NCI-H1694 (cell line): ENCODE measurements around the gene TLE7.

ENCODE experiments used
- DNase-seq: peaks from one replicate; lab custom pipeline; 2025; lab: John Stamatoyannopoulos, UW

Gene TLE7

DNA sequence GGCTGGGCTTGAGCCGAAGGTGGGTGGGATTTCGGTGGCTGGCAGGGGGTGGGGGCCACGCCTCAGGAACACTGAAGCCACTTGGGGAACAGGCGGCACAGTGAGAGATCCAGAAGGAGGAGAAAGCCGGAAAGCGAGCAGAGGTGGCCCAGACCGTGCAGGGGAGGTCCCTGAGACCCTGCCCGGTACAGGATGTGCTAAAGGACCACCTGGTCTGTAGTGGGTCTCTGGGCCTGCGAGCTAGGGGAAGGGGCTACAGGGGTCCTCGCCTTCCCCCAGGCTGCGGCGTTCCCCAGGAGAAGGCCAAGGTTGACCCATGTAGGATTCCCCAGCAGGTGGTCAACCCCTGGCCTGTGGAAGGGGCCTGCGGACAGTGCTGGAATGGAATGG is at the start of gene TLE7:
TSS of gene TLE7 (minus strand) at position 4 of the 390 bp plus-strand sequence. CDS start 8,730 bp downstream, outside the sequence.
- DNase-seq, result no peak

DNA sequence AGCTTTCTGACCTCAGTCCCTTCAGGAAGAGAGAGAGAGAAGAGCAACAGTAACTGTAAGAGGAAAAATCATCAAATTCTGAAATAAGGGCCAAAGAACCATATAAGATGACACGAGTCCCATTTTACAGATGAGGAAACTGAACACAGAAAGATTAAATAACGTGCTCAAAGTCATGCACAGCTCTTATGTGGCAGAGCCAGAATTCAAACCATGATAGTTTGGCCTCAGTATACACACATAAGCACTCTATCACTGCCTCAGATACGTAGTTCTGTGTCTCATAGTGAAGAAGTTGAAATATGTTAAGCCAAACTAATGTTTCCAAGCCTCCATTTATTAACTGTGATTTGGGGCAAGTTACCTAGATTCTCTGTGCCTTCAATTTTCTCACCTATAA is 49.2 kb upstream of the TLE7 start:
- no peak for DNase-seq

DNA sequence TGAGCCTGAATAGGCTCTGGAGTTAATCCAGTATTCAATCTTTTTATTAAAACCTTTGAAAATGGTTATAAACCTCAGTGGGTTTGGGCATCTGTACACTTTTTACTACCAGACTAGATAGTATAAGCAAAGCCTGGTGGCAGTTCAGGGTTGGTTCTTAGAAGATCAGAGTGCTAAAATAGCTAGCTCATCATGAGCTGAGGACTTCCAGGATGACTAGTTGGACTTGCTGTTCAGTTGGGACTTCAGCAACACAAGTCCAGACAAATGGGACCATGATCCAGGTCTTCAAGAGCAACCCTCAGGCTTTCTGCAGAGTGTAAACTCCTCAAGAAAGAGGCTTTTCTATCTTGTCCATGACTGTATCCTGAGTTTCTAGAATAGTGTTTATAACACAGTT is 48.5 kb upstream of the TLE7 start:
- no peak for DNase-seq

DNA sequence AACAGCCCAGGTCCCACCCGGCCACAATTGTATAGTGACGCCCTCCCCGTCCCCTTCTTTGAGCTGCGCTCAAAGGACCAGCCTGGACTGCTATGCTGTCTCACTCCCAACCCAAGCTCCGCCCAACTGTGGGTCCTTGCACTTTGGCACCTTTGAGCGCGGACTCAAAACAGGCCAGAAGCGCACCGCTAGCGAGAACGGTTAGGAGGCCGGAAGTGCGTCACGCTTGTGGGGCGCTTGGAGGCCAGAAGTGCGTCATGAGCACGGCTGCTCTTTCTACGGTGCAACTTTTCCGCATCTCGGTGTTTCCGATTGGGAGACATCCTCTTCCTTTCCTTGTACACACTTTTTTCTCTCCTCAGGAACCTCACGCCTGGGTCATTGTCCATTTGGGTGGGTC is 47.3 kb upstream of the TLE7 start, which contains the start of gene ZNF19:
TSS of gene ZNF19 (minus strand) at position 203 of the 400 bp plus-strand sequence. CDS start 7,210 bp downstream, outside the sequence.
- DNase-seq, result no peak

DNA sequence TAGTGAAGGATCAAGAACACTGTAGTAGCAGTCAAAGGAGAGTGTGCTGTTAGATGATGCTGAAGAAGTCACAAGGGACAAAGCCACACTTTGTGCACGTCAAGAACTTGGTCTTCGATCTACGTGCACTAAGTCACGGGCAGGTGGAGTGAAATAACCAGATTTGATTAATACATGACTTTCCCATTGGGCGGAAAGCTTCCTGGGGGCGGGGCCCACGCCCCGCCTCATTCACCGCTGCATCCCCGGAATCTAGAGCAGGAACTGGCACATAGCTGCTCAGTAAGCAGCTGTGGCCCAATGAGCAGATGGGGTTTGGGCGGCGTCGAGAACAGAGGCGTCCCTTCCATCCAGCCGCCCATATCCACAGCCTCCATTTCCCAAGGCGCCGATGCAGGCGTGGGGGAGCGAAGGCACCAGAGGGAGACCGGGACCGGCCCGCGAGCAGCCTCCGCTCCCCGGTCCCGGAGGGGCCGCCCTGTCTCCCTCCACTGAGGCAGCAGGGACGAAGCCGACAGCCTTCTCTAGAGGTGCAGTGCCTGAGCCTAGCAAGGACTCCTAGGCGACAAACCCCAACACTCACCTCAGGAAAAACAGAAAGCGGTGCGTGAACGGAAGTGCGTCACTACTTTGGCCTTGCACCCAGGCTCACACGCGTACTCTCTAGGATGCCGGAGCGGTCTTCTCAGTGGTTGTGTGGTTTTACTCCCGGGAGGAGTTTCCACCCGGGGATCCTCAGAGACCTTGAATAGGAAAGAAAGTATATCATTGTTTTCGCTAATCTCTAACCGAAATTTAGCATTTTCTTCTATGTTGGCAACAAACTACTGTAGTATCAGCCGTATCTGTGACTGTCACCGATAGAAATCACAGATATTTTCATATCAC is 42.4 kb upstream of the TLE7 start:
- peak; percentile 80 for DNase-seq

DNA sequence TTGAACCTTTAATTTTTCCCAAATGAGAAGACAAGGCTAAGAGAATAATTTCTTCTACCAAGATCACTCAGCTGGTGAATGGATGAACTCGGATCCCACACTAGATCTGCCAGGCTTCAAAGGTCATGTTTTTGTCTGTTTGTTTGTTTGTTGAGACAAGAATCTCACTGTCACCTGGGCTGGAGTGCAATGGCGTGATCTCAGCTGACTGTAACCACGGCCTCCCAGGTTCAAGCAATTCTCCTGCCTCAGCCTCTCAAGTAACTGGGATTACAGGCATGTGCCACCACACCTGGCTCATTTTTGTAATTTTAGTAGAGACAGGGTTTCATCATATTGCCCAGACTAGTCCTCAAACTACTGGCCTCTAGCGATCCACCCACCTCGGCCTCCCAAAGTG is 40.7 kb upstream of the TLE7 start:
- no peak for DNase-seq

DNA sequence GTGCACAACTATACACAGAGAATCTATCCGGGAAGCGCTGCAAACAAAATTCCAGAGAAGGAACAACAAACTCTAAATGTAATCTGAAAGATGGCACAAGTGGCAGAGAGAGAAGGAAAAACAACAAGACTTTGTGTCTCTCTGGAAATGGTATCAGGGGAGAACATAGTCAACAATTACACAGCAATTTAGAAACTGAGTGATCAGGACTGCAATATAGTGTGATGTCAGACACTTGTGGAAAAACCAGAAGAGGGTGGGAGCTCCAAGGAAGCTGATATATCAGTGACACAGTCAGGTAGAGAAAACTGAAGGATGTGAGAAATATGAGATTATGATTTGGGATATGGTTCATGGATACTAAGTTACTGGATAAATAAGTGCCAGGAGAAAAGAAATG is 39.1 kb upstream of the TLE7 start:
- DNase-seq, result no peak

DNA sequence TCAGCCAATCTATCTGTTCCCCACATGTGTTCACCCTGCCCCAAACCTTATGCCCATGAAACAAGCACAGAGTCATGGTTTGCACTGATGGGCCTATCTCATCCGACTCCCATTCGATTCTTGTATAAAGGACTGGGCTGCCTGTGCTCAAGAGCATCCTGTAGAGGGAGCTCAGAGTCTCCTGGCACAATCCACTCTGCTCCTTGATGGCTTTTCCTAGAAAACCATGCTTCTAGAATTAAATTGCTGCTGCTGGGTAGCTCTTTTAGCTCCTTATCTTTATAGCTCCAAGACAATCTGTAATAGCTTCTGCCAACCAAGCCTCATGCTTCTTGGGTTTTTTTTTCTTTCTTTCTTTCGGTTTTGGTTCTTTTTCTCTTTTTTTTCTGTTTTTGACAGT is 37.6 kb upstream of the TLE7 start:
- peak; percentile 11 for DNase-seq

DNA sequence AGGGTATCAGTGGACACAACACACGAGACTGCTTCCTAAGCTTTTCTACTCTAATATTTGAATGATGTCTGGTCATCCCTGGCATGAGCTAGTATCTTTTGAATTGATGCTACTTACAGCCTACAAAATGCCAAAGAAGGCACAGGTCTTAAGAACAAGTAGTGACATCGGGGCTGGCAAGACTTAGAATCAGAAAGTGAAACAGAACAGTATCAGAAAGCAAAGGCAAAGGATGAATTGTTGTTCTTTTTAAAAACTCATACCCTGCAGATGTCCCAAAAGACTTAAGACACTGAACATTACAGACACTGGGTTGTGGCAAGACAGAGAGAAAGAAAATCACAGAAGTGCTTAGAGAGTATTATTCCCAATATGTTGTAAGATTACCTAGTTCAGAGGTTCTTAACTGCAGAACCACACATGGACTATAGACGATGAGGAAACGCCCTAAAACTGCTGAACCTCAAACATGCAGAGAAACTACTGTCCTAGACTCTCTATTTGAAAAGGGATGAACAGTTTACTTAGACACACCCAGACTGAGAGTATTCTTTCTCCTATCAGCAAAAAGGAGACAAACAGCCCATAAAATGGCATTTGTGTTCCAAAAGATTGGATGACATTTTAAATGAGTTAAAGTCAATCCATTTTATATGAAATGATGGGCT is 34.7 kb upstream of the TLE7 start:
- DNase-seq, result no peak

DNA sequence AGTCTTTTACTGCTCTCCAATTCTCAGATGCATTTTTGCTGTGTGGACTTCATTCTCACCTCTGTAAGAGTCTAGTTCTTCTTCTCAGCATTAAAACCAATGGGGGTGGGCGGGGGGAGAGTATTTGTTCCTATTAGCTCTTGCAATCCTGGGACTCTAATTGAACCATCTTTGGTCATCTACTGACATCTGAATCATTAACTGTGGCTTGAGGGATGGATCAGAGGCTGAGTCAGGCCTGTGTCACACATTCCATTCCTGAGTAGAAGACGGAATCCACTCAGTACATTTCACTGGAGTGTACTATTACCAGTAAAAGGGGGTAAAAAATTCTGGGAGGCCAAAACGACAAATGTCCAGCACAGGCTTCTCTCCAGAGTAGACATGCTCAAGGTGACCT is 33.0 kb upstream of the TLE7 start:
- no peak for DNase-seq

DNA sequence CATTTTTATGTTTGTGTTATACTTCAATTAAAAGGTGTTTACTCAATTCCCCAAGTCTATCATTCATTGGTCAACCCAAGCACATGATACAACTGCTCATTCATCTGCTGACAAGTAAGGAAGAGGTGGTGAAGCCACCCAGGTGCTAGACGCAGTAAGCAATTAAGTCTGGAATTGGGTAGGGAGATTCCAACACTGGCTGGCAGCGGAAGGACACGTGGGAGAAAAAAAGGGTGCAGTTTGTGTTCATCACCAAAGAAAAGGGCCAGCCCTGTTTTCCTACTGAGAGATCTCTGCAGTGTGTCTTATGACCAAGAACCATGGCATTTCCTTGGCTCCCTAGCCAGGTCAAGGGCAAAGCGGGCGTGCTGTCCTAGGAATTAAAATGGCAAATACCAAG is 32.0 kb upstream of the TLE7 start:
- no peak for DNase-seq

DNA sequence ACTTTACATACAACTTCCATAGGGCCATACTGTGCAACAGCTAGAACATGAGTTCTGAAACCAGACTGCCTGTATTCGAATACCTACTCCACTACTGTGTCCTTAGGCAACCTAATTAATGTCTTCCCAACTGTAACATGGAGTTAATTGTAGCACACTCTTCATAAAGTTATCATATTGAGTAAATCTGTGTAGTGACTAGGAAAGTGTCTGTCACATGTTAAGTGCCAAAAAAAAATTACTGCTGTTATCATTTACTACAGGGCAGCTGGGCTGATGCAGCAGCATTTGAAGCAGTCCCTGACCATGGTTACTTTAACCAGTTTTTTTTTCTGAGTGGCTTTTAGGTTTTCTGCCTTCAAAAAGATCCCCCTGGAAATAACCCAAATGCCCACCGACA is 31.1 kb upstream of the TLE7 start:
- no peak for DNase-seq

DNA sequence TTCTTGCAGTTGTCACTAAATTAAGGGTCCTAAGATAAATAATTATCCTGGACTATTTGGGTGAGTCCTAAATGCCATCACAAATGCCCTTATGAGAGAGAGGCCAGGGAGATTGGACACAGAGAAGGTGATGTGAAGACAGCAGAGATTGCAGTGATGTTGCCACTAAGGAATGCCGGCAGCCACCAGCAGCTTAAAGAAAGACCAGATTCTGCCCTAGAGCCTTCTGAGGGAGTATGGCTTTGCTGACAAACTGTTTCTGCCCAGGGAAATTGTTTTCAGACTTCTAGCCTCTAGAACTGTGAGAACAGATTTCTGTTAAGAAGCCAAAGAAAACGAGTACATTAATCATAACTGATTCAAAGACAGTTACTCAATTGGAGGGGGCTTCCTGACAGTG is 30.2 kb upstream of the TLE7 start:
- no peak for DNase-seq

DNA sequence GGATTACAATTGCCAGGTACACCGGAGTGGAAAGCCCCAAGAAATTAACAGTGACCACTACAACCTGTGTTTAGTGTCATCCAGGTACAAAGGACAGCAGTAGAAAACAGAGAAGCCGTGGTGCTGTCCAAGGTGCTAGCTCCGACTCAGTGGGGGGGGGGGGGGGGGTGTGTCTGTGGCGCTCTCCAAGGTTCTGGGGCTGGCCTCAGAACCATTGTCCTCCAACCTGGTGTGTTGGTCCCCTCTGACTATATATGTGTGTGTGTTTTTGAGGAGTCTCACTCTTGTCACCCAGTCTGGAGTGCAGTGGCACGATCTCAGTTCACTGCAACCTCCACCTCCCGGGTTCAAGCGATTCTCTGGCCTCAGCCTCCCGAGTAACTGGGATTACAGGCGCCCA is 26.0 kb upstream of the TLE7 start:
- DNase-seq, result no peak

DNA sequence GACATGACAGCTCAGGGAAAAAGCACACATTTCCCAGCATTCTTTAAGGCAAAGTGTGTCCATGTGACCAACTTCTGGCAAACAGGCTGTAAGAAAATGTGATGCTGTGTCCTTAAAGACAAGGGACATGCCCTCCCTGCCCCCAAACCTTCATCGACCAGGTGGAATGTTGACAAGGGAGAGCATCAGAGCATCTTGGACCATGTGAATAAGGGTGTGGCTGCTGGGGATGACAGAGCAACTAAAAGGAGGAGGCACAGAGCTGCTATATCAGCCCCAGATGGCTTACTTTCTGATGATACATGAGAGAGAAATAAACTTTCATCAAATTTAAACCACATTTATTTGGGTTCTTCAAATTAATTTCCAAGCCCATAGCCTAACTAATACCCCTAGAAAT is 22.4 kb upstream of the TLE7 start:
- no peak for DNase-seq

DNA sequence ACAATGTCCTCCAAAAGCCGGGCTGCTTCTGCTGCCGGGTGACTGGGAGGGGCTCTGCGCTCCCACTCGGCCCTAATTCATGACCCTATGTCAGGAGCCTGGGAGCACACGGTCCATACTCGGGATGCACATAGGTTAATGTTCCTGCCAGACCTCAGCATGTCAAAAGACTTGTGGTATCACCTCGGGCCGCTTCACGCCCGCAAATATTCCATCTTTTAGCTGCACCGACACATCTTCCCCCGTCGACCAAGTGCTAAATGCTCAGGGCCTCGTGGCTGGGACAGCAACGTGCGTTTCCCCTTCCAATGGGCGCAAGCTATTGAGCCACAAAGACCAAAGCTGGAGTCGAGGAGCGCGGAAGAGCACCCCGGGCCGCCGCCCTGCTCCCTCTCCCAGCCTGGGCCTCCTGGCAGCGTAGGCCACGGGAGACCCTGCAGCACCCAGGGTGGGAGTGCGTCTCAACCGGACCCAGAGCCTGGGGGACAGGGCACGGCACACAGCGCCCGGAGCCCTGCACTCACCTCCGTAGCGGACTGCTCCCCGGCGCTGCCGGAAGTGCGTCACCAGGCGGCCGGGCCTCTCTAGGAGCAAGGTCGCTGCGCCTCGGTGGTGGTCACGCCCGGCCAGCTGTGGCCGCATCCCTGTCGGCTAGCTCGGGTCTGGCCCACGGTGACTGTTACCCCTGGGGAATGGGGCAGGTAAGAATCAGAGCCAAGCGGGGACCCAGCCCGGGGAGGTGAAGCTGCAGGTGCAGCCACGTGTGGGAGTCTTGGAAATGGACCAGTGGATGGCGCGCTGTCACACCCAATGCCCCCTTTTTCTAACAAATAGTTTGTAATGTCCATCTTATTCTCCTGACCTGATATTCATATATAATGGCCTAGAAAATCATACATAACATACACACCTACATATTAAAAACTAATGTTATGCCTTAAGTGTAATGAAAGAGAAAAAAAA is 20.1 kb upstream of the TLE7 start, which contains the start of gene ZNF23:
TSS of gene ZNF23 (minus strand) at position 562 of the 963 bp plus-strand sequence. CDS start 5,451 bp downstream, outside the sequence.
- DNase-seq, result peak; percentile 30

DNA sequence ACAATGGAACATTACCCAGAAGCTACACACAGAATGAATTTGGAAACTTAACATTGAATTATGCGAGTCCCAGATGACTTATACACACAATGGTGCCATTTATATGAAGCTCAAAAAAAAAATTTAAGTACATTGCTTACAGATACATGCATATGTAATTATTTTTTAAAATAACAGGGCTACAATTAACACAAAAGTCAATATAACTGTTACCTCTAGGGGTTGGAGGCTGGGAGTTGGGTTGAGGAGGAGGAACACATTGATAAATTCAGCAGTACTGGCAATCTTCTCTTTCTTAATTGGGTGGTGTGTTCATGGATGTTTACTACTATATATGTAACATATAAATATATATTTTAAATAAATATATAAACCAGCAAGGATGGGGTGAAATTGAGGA is 19.1 kb upstream of the TLE7 start:
- DNase-seq, result no peak

DNA sequence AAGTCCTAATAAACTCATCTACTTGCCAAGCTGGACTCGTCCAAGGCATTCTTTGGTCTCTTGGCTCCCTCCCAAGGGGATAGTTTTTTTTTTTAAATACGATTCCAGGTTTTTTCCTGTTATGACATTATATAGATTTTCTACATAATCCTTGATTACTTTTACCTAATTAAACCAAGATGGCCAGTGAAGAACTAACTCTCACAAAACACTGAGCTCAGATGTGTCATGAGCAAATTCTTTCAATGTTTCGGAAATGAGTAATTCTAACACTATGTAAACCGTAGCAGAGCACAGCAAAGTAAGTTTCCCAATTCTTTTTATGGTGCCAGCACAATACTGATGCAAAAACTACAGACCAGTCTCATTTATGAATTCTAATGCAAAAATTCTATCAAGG is 18.4 kb upstream of the TLE7 start:
- no peak for DNase-seq

DNA sequence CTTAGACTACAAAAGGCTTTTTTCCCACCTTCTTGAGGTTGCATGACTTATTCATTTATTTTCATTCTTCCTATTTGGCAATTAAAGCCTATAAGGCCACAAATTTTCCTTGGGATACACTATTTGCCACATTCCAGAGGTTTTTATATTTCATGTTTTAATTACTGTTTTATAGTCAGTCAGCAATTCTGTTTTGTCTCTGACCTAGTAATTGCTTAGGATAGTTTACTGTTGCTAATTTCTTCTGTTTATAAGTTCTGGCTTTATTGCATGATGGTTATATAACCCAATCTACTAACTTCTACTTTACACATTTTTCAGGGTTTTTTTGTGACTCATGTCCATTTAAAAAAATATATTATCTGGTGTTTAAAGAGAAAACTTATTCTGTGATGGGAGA is 17.7 kb upstream of the TLE7 start:
- DNase-seq, result no peak

DNA sequence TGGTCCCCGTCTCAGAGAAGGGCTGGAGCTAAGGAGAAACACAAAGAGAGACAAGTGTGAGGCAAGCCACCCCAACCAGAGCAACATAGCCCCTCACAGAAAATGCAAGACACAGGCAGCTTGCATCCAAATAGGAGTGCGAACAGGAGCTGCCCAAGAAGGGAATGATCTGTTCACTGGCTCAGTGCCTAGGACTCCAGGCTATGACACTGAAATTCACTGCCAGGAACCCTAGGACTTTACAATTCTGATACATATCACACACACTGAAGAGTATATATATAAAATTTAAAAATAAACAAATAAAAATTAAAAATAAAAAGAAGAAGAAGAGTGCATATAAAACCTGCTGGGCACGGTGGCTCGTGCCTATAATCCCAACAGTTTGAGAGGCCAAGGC is 14.9 kb upstream of the TLE7 start:
- DNase-seq, result no peak

DNA sequence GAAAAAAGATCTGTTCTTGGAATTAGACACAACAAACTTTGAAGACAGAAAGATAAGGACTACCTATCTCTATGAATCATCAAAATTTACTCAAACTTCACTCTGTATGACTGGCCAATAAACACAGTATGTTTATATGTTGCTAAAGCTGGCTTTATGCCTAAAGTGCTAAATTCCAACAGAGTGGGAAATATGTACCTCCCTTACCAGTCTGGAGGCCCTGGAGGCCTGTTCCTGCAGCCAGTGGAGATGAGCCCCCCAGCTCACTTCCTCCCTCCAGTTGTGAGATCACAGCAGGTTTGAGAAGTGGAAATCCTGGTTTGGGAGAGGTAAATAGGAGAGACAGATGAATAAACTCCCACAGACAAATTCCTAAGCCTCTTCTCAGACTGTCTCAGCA is 11.2 kb upstream of the TLE7 start:
- no peak for DNase-seq

DNA sequence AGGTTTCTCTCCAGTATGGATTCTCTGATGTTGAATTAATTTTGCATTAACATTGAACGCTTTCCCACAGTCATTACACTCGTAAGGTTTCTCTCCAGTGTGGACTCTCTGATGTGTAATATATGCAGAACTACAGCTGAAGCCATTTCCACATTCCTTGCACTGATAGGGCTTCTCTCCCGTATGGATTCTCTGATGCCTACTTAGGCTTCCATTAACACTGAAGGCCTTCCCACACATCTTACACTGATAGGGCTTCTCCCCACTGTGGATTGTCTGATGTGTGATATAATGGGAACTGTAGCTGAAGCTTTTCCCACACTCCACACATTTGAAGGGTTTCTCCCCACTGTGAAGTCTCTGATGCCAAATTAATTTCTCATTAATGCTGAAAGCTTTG is 7.2 kb upstream of the TLE7 start:
- no peak for DNase-seq
